NB4 (cell line): ENCODE data around the gene PPM1B.
"Not testable (repeated sequence)": the region's sequence is repeated elsewhere in the genome, so short reads cannot be mapped to it uniquely, and the experiment has no call there.

ENCODE experiments used
- CTCF ChIP-seq: IDR thresholded peaks from one replicate; pipeline ENCODE4 v1.5.1; 2012; ENCODE audit warnings: low read depth, low read length
- MYC ChIP-seq: IDR thresholded peaks from 2 replicates; pipeline ENCODE4 v1.6.1; 2011; ENCODE audit warnings: low read depth, low read length
- POLR2A ChIP-seq: IDR thresholded peaks from 2 replicates; pipeline ENCODE4 v1.6.1; 2011; ENCODE audit warnings: mild to moderate bottlenecking; ENCODE audit not compliant: insufficient read length; ENCODE audit errors: extremely low read depth
- TF ChIP-seq, protein P1 (sequence below): IDR thresholded peaks from 2 replicates; pipeline ENCODE4 v1.6.1; 2011; ENCODE audit warnings: low read depth, low read length

DNA sequence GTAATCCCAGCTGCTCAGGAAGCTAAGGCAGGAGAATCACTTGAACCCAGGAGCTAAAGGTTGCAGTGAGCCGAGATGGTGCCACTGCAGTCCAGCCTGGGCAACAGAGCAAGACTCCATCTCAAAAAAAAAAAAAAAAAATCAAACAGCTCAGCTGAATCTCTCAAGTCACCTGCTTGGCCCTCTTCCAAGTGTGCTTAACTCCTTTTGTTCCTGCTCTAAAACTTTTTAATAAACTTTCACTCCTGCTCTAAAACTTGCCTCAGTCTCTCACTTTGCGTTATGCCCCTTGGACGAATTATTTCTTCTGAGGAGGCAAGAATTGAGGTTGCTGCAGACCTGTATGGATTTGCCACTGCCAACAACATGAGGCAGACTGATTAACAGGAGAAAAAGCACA is 35.1 kb upstream of the PPM1B start:
- TF ChIP-seq CTCF, POLR2A, MYC: not testable (repeated sequence)
- TF ChIP-seq, protein P1, sequence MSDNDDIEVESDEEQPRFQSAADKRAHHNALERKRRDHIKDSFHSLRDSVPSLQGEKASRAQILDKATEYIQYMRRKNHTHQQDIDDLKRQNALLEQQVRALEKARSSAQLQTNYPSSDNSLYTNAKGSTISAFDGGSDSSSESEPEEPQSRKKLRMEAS = not testable (repeated sequence)
